GM19324 (cell line): Measurements from ENCODE around the gene ALMS1.
"Not testable (repeated sequence)": the region's sequence is repeated elsewhere in the genome, so short reads cannot be mapped to it uniquely, and the experiment has no call there.

ENCODE experiments used
- ATAC-seq: cut with Tn5 transposase; IDR thresholded peaks from one replicate; pipeline ENCODE4 v1.9.1; 2021; ENCODE audit warnings: mild to moderate bottlenecking, moderate library complexity; ENCODE audit not compliant: unreplicated experiment, low FRiP score

ALMS1 gene

DNA sequence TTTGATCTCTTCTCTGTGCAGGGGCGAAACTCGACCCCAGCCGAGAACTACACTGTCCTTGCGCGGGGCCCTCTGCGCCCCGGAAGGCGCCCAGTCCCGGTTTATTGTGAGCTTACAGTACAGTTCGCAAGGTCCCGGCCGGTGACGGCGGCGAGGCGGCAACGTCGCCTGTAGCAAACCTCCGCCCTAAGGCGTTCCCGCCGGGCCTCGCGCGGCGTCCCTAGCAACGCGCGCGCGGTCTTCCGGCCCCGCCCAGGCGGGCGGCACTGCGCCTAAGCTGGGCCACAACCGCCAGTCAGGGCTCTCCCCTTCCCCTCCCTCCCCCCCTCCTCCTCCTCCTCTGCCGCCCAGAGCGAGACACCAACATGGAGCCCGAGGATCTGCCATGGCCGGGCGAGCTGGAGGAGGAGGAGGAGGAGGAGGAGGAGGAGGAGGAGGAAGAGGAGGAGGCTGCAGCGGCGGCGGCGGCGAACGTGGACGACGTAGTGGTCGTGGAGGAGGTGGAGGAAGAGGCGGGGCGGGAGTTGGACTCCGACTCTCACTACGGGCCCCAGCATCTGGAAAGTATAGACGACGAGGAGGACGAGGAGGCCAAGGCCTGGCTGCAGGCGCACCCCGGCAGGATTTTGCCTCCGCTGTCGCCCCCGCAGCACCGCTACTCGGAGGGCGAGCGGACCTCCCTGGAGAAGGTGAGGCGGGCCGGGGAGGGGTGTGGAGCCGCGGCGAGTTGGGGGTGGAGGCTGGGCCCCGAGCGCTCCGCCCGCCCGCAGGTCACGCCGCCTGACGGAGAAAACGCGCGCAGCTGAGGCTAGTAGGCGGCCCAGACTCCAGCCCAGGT, at the start of gene ALMS1:
Gene ALMS1, plus strand, starts transcription at position 333 of the 838 bp plus-strand sequence. Its CDS starts 33 bp downstream, at position 366.
- ATAC-seq = peak; percentile 96

DNA sequence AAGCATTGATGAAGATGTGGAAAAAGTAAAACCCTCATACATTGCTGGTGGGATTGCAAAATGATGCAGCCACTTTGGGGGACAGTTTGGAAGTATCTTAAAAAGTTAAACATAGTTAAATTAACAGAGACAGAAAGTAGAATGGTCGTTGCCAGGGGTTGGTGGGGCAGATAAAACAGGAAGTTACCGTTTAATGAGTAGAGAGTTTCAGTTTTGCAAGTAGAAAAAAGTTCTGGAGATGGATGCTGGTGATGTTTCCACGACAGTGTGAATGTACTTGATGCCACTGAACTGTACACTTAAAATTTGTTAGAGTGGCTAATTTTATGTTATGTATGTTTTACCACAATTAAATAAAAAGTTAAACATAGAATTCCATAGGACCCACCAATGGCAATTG, 47.8 kb upstream of the ALMS1 start:
- no peak for ATAC-seq

GRCh38 chr2:73339201-73339600, 46.4 kb upstream of the ALMS1 start:
- ATAC-seq = no peak

DNA sequence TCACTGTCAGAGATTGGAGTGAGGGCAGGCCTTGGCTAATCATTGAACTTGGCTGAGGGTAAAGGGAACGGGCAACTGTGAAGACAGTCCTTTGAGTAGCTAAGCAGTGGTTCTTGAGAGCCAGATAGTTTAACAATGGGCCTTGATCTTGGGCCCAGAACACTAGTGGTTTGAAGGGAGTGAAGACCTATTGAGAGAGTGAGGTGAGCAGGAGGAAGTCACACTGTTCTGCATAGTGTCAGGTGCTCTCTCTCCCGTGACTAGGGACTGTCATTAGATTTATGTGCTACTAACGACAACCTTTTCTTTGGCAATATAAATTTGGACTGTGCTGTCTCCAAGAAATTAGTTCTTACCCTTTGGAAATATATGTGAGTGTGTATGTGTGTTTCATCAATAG, 44.6 kb upstream of the ALMS1 start:
- ATAC-seq = no peak

DNA sequence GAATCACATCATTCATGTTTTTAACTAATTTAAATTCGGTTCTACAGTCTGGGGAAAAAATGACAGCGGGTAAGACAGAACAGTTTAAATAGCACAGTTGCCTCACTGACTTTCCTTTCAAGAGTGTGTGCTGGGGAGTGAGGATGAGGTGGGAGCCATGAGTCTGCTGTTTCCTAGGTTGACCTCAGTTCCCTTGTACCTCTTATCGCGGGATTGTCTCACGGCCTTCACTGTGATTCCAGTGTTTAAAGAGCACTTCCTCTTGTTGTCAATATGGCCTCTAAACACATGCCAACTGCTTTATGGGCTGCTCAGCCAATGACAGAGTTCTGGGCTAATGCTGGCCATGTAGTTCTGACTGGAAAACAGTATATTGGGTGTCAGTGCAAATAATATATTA, 41.6 kb upstream of the ALMS1 start:
- no peak for ATAC-seq

- not testable (repeated sequence) for ATAC-seq
Measured at GRCh38 chr2:73344747-73345146, 40.9 kb upstream of the ALMS1 start.

DNA sequence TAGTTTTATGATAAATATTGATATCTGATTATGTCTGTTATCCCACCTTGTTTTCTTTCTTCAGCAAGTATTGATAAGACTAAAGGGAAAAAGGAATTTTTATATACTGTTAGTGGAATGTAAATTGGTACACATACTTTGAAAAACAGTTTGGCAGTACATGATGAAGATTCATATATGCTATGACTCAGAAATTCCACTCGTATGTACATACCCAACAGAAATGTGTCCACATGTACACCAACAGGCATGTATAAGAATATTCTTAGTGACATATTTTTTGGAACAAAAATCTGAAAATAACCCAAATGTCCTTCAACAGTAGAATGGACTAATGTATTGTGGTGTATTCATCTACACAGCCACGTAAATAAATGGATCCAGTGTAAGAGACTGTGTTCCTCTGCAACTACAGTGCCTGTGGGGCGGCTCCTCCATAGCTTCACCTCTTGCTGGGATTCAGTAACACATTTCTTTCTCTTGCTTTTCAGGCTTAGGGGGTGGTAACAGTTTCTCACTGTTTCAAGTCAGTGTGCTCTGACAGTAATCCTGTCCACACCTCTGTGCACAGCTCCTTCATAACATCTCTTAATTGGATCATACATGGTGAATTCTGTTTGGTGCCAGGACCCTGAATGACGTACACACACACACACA, 35.5 kb upstream of the ALMS1 start:
- no peak for ATAC-seq

DNA sequence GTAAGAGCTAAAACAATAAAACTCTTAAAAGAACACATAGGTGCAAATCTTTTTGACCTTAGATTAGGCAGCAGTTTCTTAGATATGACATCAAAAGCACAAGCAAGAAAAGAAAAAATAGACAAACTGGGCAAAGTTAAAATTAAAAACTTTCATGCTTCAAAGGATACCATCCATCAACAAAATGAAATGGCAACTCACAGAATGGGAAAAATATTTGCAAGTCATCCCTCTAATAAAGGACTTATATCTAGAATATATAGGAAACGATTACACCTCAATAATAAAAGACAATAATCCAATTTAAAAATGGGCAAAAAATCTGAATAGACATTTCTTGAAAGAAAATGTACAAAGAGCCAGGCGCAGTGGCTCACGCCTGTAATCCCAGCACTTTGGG, 29.5 kb upstream of the ALMS1 start:
- no peak for ATAC-seq

DNA sequence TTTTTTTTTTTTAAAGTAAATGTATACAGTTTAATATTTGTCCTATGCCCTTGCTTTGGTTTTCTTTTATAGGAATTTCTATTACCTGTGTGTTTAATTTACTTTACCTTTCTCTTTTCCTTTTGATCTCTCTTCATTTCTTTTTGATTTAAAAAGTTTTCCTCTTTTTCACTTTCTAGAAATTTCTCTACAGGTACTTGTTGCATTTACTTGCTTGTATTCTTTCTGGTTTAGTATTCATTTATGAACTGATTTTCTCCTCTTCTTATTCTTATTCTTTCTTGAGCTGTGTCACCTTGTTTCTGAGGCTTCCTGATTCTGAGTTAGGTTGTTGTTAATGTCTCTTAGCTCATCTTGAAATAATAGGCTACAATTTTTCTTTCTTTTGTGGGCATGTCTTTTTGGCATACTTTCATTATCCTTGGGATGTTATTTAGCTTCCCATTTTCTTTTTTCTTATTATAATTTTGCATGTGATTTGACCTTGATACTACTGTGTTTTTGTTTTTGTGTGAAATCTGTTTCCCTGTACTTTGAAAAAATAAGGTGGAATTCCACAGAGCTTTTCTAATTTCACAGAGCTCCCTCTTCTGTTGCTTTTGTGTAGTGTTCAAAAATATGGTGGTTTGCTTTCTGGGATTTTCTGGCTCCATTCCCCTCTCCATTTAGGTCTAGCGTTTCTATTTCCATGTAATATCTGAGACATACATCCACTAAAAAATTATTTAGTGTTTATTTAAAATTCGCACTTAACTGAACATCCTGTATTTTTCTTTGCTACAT, 25.5 kb upstream of the ALMS1 start:
- no peak for ATAC-seq

DNA sequence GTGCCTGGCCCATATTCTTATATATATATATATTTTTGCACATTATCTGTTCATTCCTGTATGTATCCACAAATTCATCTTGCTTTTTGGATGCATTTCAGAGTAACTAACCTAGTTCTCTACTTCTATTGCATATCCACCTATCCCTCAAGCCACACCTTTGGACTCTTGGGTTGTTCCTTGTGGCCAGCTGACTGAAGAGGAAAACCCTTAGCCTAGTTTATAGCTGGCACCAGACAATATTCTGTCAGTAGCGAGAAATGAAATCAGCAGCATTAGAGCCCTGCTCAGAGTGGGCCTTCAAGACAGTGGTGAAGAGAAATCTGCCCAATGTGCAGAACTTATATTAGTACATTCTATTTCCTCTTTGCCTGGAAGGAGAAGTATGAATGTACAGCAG, 19.6 kb upstream of the ALMS1 start:
- ATAC-seq = no peak

DNA sequence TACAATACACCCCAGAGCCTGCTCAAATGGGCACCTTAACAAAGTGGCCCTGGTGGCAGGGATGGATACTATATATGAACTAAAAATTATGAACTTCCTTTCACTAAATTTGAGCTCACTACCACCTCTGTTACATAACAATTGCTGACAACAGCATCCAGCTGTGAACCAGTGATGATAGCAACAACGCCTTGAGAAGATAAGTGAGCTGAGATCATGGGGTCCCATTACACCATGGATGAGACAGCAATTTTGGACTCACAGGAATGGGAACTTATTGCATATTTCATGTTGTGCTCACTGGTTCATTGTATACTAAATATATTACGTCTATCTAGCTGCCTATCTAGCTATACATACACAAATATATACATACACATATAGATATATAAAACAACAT, 16.9 kb upstream of the ALMS1 start:
- ATAC-seq = no peak

DNA sequence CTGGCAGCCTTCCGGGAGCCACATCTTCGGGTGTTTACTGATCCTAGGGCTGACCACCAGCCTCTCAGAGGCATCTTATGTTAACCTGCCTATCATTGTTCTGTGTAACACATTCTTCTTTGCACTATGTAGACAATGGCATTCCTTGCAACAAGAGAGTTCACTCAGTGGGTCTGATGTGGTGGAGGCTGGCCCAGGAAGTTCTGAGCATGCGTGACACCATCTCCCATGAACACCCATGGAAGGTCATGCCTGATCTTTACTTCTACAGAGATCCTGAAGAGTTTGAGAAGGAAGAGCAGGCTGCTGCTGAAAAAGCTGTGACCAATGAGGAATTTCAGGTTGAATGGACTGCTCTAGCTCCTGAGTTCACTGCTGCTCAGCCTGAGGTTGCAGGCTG, 15.3 kb upstream of the ALMS1 start:
- ATAC-seq = no peak

DNA sequence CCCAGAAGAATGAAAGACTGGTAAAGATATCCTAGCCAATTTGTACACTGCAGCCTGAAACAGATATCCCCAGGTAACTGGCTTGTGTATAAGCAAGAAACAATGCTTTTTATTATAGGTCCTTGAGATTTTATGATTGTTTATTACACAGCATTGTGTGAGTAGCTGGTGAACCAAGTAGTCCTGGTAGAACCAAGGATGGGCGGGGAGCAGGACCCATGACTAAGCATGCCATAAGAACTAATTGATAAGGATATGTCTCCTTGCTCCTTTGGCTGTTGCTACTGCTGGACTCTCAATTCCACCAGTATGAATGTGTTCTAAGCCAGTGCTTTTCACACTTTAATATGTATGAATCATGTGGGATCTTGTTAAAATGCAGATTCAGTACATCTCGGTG, 12.3 kb upstream of the ALMS1 start:
- ATAC-seq = no peak

DNA sequence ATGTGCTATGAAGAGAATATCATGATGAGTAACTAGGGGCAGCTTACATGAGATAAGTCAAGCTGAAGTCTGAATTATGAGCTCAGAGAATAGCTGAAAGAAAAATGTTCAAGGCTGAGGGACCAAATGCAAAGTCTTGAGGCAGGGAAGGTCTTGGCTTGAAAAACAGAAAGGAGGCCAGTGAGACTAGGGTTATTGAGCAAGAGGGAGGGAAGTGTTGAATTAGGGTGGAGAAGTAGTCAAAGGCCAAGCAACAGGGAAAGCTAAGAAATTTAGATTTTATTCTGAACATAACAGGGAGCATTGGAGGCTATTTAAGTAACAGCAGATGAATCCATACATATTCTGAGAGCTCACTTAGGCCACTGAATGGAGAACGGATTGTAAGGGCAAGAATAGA, 11.4 kb upstream of the ALMS1 start:
- no peak for ATAC-seq

DNA sequence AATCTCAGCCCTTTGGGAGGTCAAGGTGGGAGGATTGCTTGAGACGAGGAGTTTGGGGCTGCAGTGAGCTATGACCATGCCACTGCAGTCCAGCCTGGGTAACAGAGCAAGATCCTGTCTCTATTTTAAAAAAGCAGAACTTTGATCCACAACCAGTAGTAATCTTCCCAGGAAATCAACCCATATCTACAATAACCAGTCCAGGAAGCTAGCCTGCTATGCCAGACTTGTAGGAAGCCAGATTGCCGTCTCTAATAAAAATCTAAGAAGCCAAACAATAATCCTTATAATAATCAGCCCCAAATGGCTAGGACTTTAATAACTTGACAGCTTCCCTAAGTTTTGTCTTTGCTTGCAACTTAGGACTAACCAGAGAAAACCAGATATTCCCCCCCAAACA, 9.0 kb upstream of the ALMS1 start:
- ATAC-seq = no peak

GRCh38 chr2:73383036-73383435, 2.6 kb upstream of the ALMS1 start:
- ATAC-seq = no peak

DNA sequence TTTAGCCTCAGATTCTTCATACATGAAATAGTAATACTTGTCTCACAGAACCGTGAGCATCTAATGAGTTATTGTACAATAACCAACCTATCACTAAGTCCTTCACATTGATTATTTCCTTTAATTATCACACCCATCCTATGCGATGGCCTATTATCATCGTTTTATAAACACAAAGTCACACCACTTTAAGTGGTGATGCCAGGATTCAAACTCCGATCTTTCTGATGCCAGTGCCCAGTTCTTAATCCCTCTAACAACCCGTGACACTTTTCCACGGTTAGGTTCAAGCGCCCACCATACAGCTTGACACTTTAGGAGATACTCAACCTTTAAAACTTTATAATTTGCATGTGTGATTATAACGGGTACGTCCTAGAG, 523 bp upstream of the ALMS1 start:
- ATAC-seq = no peak

GRCh38 chr2:73386342-73386868, 769 bp downstream of the ALMS1 start:
- ATAC-seq = peak; percentile 4

- ATAC-seq = no peak
Measured at GRCh38 chr2:73386894-73387636, 1.4 kb downstream of the ALMS1 start.

GRCh38 chr2:73402386-73403103, 16.9 kb downstream of the ALMS1 start:
- ATAC-seq = no peak
